ENCODE measurements around the gene TELO2.

The TELO2 gene

DNA sequence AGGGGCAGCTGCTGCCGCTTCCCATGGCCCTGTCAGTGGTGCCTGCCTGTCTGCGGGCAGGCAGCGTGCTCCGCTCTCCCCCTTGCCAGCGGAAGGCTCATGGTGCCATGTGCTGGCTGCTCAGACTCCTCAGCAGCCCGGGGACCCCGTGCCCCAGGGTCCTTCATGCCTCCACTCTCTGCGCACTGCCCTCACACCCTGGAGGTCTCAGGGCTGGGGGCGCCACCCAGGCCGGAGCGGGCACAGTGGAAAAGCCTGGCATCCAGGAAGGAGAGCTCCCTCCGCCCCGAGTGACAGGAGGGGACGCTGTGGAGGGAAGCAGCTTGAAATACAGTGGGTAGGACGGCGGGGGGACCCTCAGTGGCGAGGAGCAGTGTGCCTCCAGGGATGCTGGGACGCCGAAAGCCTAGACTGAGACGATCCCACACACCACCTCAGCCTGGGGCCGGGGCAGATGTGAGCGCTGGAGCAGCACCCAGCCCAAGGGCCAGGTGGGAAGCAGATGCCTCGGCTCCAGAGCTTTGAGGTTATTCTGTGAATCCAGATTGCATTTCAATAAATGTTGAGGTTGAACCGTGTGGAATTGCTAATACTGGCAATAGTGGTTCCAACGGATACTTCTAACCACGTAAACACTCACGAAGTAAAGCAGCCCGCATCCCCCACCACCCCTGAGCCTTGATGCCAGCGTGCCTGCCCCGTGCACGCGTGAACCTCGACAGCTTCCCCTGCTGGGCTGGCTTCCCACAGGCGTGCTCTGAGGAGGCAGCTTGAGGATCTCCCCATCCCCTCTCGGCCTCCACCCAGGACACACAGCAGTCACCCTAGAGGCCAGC lies 46.8 kb downstream of the TELO2 start:
- DNase-seq = no peak

DNA sequence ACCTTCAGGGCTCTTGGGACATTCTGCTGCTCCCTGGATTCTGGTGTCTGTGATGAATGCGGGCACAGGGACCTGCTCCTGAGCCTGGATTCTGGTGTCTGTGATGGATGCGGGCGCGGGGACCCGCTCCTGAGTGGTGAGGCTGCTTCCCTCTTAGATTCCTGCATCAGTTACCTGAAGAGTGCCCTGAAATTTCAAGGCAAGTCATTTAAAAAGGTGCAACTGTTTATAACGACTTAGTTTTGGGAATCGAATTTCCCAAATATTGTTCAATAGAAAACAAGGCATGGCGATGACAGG lies 47.3 kb downstream of the TELO2 start:
- DNase-seq = no peak

DNA sequence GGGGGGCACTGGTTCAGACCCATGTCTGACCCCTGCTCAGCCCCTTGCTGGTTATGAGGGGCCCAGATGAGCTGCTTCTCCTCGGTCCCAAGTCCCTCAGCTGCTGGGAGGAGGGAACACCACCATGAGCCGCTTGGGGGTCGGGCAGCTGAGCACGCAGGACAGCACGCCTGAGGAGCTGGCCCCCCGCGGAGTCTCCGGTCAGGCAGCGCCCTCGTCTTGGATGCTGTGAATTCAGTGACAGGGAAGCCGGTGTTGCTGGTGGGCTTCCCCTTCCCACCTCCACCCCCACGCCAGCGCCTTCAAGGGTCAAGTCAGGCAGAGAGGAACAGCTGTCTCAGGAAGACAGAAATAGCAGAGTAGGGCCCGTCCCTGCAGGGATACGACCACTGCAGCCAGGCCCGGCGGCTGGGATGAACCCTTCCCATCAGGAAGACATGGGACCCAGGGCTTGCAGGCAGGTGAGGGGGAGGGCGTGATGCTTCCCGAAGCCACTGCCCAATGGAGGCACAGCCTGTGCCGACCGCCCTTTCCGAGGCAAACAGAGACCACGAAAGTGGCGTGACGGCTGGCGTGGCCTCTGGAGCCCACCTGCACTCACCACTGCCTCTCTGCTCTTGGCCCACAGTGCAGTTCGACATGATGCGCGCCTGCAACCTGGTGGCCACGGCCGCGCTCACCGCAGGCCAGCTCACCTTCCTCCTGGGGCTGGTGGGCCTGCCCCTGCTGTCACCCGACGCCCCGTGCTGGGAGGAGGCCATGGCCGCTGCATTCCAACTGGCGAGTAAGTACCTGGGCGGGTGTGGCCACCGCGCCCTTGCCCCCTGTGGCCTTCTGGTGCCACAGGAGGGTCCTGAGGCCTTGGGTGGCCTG lies 48.4 kb downstream of the TELO2 start:
- DNase-seq = no peak

DNA sequence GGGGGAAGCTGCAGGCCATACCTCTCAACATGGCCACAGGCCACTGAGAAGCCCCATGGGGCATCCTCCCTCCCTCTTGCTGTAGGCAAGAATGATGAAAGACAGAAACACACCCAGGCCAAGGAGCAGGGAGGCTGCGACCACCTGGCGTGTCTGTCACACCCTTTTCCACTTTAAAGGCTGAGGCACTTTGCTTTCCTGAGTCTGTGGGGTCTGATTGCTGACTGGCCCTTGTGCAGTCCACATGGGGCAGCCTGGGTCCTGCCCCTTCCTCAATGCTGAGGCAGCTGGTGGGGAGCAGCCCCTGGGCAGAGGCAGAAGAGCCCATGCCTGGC lies 49.0 kb downstream of the TELO2 start:
- DNase-seq = no peak

DNA sequence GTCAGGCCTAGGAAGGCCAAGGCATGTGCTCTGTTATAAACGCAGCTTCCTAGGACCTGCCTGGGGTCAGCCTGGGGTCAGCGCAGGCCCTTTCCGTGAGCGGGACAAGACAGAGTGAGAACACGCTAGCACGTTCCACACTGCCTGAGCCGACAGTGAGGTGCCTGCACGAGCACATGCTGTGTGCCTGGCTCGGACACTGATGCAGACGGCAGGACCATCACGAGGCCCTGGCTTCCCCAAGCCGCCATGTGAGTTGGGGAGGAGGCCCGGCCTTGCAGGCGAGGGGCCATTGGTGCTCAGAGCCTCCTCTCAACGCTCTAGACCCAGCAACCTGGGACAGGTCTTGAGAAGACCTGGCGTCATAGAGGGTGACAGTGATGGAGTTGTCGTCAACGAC lies 49.4 kb downstream of the TELO2 start:
- no peak for DNase-seq

DNA sequence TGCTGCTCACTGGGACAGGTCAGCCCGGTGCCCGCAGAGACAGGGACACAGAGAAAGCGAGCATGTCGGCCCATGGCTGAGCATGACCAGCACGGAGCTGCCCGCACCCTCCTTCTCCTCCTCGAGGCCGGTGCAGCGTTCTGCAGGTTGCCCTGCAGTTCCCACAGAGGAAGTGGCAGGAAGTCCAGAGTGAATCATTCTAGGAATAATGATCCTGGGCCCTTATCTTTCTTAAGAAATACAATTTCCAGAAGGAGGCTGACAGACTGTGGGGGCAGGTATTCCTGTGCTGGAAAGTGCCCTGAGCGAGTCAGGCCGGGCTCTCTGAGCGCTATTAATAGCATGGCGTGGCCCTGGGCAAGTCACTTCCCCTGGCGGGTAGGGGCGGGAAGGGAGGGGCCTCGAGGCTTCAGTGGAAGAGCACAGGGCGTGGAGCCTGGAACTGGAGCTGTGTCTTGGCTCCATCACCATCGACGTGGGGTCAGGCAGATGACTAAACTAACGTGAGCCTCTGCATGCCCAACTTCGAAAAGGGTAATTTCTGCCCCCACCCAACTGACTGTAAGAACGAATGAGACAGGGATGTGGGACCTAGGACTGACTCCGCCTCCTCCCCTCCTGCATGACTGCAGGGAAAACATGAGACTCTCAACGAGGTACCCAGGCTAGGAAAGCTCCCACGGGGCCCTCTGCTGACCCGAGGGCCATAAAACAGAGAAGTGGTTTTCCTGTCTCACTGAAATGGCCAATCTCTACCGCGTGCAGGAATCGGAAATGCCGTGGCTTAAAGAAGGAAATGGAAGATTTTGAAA lies 50.1 kb downstream of the TELO2 start:
- peak; percentile 75 to 84 for DNase-seq

DNA sequence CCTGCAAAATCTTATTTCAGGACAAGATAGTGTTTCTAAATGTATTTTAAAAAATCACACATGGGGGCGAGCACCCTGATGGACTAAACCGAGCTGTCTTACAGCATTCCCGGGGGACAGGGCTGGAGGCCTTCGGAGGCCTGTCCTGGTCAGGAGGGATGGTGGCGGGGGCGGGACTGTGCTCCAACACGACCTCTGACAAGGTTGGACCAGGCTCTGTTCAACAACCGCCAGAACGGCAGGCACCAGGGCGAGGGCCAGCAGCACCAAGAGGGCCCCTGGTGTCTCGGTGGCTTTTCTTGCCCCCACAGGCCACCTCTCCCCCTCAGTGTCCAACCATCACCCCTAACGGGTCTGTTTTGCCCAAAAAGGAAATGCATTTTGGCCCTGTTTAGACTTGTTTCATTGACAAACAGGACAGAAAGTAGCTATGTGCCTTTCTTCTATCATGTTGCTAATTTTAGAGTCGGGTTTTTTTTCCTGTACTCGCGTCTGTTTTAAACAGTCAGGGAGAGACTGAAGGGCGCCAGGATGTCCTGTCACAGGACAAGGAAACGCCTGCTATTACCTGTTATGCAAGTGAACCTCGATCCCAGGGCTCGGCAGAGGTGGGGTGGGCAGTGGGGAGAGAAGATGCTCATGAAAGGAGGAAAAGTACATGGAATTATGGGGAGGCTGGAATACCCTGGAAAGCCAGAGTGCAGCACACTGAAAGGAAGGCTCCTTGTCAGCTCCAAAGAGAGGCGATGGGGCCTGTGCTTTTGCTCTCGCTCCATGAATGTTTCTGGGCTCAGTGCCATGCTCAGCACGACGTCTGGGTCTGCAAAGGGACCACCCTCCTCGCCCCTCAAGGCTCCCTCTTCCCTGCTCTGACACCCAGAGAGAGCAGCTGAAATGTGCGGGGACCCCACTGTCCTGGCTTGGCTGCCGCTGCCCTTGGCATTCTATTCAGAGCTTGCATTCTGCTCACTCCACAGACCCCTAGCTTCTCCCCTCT lies 52.2 kb downstream of the TELO2 start:
- no peak for DNase-seq

DNA sequence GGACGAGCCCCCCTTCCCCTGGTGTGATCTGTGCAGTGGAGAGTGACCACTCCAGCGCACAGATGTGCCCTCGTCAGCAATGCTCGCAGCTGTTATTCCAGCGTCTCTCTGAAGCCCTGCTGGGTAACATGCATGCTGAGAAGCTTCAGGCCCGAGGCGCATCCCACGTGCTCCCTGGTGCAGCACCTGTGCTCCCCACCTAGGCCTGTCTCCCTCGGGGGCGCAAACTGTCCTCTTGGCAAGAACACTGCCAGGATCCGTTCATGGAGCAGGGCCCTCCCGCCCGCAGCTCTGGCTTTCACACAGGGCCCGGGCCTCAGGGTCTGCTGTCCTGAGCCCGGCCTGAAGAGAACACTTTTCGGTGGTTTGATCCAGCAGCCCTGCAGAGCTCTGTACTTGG lies 53.3 kb downstream of the TELO2 start:
- no peak for DNase-seq

DNA sequence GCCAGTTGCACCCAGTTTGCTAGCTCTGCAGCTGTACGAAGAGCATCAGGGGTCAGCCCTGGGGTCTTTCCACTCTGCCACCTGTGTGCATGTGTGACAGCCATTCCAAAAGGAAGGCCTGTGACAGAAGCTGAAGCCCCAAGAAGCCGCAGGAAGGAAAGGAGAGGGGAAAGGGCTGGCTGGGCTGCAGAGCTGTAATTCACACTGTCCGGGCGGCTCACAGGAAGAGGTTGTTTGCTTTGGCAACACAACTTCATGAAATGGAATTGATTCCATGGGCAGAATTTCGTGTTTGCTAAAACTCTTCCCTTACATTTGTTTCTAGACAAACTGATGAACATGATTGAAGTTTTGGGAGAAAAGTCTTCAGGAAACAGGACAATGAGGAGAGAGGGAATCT lies 55.1 kb downstream of the TELO2 start:
- DNase-seq = no peak

DNA sequence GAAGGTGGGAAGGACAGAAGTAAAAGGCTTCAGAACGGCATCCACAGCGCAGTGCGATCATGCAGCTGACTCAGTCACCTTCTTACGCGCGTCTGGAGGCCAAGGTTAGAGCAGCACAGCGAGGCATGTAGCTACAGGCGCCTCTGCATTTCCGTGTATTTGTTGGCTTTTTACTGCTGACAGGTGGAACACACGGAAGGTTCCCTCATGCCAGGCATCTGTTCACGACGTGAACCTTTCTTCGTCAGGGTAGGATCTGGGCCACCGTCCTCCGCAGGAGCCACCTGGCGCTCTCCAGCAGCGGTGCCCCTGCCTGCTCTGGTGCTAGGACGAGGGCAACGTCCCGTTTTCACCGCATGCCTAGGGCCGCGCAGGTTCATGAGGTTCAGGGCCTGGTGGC lies 55.6 kb downstream of the TELO2 start:
- no peak for DNase-seq

DNA sequence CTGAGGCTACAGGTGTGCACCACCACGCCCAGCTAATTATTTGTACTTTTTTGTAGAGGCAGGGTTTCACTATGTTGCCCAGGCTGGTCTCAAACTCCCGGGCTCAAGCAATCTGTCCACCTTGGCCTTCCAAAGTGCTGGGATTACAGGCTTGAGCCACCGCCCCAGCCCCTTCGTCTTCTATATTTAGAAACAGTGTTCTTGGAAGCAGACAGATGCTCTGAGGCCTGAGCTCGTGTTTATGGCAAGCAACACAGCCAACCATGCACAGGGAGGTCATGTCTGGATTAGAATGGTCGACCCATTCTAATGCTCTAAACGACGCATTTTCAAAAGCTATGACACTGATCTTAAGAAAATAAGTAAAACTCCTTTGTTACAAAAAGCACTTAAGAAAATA lies 56.9 kb downstream of the TELO2 start:
- DNase-seq = no peak

DNA sequence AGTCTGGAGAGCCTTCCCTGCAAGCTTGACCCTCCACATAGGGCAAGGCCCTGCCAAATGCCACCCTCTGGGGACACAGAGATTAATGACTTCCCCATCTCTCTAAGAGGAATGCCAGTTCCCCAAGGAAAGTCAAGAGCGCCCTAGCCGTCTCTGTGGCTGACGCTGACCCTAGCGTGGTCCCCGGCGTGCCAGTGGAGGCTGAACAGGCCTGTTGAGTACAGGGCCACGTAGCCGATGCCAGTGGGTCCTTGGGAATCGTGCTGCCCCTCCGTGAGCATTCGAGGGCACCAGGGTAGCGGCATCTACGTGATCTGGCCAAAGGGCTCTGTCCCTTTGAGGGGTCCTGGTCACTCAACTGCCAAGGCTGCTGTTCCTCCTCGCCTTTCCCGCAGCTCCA lies 57.5 kb downstream of the TELO2 start:
- DNase-seq = no peak

DNA sequence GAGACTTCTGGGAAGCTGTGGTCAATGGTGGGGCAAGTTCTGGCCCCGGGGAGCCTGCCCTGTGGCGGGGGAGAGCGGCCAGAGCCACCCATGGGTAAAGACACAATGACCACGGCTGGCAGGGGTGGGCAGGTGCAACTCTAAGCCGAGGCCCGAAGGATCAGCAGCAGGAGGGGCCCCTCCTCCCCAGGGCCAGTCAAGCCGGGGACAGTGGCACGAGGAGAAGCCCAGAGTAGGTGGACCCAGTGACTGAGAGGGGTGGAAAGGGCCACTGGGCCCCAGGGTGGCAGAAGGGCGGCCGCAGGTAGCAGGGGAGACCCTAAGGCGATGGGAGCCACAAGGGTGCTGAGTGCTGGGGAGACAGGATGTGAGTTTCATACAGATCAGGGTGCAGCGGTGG lies 58.0 kb downstream of the TELO2 start:
- DNase-seq = no peak

DNA sequence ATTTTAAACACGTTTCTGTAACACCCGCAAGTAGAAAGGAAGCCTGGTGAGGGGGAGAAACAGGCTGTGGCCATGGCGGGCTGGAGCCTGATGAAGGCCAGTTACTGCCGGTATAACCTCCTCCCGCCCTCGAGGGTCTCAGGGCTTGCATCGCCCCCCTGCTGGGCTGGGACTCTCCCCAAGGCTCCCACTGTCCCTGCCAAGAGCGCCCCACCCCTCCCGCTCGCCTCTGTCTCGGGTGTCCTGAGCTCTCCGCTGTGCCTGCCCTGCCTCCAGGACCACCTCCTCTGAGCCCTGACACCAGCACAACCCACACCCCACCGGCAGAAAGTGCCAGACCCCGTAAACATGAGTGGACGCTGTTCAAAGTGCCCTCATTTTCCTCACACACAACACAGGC lies 59.0 kb downstream of the TELO2 start:
- no peak for DNase-seq

DNA sequence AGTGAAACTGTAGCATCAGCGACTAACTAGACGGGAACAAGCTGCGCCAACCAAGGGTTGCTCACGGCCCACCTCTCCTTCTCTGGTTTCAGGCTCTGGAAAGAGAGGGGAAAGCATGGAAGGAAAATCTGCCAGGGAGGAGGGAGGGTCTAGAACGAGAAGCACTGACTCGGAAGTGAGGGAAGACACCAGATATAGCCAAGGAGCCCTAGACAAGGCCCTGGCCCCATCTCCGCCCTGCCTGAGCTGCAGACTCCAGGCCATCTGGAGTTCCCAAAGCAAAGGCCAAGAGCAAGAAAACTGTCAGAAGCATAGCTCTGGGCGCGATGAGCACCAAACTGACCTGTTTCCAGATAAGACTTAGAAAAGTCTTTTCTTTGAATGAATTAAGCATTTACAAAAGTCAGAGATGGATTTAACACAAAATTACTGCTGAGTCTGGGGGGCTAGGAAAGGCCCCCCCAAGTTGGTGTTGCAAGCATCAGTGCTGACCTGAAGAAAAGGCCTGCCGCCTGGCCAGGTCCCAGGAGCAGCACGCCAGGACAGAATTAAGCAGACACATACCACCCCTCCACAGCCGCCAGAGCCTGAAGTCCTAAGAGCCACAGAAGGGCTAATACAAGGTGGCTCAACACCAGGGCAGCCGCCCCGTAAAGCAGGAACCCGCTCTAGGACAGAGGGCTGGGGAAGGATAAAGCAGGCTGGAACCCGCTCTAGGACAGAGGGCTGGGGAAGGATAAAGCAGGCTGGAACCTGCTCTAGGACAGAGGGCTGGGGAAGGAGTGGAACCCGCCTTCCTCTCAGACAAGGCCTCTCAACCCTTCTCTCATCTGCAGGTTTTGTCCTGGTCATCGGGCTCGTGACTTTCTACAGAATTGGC lies 61.0 kb downstream of the TELO2 start:
- DNase-seq = no peak

DNA sequence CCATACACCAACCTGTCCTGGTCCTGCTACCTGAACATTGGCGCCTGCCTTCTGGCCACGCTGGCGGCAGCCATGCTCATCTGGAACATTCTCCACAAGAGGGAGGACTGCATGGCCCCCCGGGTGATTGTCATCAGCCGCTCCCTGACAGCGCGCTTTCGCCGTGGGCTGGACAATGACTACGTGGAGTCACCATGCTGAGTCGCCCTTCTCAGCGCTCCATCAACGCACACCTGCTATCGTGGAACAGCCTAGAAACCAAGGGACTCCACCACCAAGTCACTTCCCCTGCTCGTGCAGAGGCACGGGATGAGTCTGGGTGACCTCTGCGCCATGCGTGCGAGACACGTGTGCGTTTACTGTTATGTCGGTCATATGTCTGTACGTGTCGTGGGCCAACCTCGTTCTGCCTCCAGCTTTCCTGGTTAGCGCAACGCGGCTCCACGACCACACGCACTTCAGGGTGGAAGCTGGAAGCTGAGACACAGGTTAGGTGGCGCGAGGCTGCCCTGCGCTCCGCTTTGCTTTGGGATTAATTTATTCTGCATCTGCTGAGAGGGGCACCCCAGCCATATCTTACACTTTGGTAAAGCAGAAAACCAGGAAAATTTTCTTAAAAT lies 61.8 kb downstream of the TELO2 start:
- DNase-seq = no peak

DNA sequence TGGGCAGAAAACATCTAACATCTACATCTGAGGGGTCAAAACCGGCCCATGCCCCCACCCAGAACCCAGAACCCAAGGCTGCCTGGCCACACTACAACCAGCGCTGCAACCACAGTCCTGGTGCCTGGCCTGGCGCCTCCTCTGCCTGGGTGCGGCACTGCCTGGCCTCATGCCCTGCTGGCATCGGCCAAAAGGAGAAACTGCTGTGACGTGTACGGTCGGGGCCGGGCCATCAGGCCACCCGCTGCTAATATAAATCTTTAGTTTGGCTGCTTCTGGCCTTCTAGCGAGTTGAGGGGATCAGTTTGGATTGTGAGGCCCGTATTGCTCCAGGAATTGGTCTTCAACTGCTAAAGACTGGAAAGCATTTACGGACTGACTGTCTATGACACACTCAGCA lies 63.1 kb downstream of the TELO2 start:
- DNase-seq = no peak

DNA sequence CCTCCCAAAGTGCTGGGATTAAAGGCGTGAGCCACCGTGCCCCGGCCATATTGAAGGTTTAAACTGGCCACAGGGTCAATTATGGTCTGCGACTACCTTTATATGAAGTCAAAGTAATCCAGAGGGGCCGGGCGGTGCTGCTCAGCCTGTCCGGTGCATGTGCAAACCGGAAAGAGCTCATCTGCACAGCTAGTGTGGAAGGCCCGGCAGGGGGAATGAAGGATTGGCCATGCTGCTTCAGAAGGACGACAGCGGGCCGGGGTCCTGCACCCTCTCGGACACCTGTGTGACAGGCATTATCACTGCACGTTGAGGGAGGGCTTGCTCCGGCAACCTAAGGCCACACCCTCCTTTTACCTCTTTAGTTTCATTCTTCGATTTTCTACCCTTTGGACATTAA lies 63.9 kb downstream of the TELO2 start:
- DNase-seq = no peak

DNA sequence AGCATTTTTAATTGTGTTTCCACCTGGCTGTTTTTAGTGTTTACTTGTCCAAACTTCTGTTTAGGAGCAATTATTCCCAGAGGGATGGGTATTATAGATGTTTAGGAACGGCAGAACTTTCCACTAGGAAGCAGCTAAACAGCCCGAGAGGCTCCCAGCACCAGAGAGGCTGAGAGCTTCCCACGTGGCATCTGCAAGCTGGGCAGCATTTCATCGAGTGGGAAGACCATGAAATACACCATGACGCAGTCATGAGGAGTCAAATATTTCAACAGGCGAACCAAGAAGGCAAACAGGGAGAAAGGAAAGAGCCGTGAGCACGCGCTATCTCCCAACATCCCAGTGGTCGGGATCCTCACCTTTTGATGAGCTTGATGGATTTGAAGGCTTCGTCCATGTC lies 64.4 kb downstream of the TELO2 start:
- DNase-seq = no peak

DNA sequence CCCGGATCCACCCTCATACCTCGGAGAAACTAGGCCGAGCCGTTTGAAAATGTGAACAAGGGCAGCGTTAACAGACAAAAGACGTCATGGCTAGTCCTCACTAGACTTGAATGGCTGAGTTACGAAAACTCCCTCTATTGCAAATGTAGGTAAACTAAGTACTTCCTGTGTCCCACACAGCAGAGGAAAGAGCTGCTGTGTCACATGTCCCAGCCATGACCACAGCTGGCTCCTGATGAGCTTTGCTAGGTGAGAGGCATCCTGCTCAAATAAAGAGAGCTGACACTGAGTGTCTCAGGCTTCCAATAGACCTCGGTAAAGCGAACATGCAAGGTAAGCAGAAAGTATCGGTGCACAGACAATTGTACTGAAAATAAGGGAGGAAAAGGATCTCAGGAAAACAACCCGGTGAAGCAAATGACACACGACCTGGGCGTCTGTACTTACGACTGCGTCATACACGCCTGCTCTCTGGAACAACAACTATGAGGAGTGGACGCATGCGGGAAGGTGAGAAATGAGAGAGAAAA lies 66.4 kb downstream of the TELO2 start:
- no peak for DNase-seq
